NCI-H748 (cell line): Measurements from ENCODE around the gene BABAM2.

Experiments used
- DNase-seq: peaks from one replicate; lab custom pipeline; 2025; ENCODE audit not compliant: unreplicated experiment; lab: John Stamatoyannopoulos, UW

The BABAM2 gene

DNA sequence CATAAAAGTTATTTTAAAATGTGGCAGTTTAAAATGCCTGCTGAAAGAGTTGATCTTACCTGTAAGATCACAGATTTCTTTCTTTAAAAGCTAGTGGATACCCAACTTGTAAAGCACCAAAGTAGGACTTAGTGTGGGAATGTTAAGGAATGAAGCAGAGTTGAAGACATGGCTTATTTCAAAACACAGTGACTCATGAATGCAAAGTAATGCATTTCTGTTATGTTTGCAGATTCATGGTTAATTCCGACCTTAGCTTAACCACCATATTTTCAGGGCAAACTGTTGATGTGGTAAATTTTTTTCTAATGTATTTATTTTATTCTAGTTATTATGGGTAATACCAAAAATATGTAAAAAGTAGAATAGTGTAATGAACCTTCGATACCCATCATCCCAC lies 295.4 kb downstream of the BABAM2 start:
- no peak for DNase-seq

DNA sequence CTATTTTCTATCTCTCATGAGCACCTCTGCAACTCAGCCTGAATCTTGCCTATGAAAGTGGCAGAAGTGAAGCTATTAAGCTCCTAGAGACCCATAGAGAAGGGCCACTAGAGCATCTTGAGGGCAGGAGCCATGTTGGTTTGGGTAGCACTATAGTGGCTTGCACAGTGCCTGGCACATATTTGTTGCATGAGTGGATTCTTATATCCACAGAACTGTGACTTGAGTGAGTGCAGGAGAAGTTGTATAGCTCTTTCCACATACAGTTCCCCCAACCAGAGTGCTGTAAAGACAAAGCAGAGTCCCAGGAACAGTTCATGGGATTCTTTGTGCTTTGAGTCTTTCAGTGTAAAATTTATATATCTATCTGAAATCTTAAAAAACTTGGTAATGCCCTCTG lies 296.7 kb downstream of the BABAM2 start:
- no peak for DNase-seq

DNA sequence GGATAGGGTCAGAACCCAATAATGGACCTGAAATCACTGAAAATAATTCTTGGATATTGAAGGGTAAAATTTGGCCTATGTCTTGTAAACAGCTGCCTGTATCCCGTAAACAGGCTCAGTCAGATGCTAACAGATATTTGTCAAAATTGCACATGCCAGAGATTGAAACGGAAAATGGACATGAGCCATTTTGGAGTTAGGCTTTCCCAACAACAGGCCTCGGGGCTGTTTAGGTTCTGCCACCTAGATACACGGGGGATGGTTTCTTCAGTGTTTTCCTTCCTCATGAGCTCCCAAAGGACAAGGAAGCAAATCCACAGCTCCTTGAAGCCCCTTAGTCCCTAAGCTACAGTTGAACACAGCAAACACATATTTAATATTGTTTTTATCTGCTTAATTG lies 297.9 kb downstream of the BABAM2 start:
- DNase-seq: no peak

DNA sequence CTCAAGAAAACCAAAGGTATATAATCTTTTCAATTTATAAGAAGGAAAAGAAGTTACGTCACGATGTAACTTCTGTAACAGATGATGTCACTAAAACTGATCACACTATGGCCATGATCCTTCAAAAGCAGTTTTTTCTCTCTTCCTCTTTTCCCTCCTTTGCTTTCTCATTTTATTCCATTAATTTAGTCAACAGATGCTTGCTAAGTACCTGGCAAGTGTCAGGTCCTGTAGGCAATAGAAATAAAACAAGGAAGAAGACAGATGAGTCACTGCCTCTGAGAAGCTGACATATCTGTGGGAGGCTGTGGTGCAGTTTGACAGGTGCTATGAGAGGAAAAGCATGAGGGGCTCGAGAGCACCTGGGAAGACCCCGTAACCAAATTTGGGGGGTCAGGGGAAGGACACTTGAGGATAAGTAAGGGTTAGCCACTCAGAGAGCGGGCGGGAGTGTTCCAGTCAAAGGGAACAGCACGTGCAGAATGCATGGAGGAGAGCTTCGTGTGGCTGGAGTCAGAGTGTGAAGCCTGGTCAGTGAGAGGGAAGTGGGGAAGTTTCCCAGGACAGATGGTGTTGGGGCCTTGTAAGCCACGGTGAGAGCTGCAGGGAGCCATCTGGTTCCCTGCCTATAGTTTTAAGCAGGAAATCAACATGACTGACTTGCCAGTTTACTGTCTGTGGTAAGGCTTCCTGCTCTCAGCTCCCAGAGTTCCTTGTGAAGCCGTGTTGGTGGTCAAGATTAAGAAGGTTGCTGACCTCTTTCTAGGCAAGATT lies 303.3 kb downstream of the BABAM2 start:
- DNase-seq: no peak

DNA sequence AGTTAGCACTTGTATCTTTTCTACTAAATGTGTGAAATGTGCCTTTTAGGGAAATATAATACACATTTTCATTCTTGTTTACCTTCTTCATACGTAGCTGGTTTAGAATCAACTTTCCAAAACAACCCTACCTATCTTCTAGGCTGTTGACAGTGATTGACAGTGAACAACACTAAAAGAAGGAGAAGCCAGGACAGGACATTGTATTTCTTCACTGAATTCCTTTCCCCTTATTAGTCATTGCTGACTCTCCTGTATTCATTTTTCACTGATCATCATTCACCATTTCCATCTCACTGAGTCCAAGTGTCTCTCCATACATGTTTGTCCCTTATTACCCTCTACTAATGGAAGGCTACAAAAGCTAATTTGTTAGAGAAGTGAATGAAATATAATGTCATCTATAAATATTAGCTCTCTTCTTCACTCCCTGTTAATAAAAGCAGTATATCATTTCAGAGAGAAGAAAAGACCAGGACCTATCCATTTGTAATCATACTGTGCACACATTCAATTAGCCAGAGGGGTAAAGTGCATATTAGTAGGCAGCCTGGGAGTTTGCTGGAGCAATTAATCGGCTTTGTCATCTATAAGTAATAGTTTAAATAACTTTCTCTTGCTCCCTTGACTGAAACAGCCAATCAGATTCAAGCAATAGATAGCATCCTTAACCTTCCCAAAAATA lies 309.6 kb downstream of the BABAM2 start:
- DNase-seq: no peak

DNA sequence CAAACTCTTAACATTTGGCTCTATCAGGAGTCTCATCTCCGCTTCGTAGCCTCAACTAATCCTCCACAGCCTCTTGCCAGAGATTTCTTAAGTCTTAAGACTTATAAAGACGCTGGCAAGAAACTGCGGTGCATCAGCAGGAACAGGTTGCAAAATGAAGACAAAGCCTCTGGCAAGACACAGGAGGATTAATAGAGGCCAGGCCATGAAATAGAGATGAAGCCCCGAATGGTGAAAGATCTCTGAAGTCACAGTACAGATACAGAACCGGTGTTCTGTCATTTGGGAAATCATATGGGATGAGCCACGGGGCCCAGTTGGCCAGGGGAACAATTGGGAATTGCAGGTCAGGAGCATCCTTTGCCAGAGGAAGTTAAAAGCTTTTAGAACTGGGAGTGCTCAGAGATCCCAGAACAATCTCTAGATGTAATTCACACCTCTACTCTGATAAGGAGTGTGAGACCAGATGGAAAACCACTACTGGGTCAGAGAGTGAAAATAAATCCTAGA lies 311.2 kb downstream of the BABAM2 start:
- DNase-seq: no peak

DNA sequence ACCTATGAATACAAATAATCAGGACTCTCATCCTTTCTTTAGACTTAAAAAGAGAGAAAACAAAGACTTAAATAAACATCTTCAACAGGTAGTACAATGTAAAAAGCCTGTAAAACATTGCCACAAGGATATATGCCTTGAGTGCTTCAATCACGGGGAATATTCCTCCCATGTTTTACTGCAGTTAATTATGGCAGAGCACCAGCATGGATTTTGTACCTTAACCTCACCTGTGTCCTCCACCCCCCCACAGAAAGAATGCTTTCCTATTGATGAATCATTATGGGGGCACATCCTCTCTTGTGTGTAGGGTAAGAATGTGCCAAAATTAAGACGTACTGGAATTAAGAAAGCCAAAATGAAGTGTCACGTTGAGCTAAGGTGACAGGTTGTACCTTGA lies 312.2 kb downstream of the BABAM2 start:
- DNase-seq: no peak

DNA sequence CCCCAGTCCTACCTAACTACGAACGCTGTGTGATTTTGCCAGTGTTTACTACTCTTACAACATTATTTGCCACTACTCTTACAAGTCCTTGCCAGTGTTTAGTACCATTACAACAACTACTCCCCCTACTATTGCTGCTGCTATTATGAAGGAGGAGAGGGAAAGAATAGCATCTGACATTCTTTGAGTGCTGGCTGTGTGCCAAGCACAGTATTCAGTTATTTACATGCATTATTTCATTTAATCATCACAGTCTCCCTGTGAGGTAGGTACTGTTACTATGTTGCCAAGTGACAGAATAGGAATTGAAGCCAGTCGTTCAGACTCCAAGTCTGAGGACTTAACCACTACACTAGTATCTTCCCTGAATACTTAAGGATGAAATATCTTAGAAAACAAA lies 316.2 kb downstream of the BABAM2 start:
- DNase-seq: peak; percentile 83

DNA sequence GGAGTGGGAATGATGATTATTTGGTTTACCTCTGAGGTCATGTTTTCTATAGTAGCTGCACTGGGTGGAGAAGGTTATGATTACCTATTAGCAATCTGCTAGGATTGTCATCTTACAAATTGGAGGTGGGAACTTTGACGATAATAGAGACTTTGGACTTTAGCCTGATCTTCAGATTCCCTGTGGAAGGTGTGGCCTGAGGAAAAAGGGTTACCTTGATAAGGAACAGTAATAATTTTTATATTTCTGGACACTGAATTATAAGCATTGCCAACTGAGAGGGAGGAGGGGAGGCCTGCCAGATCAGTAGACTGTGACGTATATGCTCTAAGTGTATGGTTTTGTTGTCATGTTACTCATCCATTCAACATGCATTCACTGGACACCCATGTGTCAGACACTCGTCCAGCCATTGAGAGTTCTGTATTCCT lies 318.7 kb downstream of the BABAM2 start:
- DNase-seq: no peak

DNA sequence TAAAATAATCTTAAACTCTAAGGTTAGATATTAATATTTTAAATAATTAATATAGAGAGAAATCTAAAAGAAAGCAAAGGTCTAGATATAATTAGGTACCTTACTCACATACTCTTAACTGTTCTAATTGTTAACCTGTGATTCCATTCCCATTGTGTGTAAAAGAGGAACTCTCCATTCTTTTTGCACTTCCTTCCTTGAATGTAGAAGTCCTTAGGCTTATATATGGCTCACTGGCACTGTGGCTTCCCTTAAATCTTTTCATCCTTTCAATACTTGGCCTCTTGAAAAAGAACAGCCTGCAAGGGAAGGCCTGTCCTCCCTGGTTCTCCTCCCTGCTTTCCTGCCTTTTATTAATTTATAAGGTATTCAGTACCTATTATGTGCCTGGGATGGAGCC lies 319.3 kb downstream of the BABAM2 start:
- DNase-seq: no peak

DNA sequence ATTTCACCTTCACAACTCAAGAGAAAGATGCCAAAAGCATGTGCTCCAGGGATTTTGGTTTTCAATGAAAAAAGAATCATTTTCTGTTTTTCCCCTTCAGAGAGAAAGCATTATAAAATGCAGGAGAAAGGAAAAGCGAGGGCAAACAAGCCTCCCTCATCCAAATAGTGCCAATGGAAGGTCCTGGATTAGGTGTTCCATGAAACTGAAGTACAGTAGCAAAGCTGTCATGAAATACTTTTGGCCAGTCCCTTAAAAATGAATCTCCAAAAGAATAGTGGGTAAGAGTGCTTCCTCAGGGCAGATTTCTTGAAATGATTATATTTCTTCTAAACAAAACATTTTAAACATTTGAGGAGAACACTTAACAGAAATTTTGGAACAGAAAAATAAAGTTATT lies 320.0 kb downstream of the BABAM2 start:
- DNase-seq: no peak

DNA sequence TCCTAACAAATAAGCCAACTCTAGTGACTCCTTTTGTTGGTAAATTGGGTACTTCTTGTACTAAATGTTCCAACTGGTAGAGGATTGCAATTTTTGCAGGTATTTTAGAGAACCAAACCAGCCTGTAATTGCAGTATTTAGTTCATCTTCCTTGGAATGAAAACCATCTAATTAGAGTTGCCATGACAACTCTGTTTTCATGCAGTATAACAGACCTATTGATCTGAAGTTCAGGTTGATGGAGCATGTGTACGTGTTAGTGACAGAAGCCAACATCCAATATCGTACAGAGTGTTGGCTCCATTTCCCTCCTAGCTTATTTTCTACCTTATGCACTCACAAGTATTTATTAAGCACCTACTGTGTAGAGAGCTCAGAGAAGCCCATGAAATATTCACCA lies 325.8 kb downstream of the BABAM2 start:
- DNase-seq: peak; percentile 79

DNA sequence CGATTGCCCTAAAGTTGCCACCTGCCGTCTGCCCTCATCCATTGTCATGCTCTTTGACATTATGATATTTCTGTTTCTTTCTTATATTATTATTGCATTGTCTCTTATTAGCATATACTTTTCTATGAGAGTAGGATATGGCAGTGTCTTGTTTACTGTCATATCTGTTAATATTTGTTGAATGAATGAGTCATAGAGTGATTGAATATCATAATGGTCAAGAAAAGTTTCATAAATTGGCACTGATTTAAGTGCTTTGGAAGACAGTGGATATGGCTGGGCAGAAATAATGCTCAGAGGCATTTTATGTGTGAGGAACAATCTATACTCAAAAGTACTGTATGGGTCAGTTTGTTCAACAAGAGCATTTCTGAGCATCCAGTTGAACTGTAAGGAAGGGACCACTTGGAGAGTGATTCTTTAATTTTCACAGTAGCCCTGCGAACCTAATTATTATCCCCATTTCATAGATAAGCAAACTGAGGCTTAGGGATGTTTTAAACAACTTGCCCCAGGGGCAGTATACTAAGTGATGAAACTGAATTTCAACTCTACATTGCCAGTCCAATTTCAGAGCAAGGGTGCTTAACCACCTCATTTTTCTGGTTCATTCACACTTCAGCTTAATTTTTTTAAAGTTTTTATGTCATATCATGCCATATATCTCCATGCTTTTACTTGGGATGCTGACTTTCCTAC lies 326.7 kb downstream of the BABAM2 start:
- DNase-seq: no peak

DNA sequence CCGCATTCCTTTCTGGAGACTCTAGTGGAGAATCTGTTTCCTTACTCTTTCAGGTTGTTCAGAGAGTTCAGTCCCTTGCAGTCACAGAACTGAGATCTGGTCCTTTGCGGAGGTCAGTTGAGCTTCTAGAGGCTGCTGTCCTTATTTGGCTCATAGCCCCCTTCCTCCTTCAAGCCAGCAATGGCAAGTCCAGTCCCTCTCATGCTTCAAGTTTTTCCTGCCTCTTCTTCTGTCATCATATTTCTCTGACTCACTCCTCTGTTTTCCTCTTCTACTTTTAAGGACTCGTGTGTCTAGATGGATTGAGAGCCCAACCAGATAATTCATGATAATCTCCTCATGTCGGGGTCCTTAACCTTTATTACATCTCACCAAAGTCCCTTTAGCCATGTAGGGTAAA lies 328.6 kb downstream of the BABAM2 start:
- DNase-seq: no peak

DNA sequence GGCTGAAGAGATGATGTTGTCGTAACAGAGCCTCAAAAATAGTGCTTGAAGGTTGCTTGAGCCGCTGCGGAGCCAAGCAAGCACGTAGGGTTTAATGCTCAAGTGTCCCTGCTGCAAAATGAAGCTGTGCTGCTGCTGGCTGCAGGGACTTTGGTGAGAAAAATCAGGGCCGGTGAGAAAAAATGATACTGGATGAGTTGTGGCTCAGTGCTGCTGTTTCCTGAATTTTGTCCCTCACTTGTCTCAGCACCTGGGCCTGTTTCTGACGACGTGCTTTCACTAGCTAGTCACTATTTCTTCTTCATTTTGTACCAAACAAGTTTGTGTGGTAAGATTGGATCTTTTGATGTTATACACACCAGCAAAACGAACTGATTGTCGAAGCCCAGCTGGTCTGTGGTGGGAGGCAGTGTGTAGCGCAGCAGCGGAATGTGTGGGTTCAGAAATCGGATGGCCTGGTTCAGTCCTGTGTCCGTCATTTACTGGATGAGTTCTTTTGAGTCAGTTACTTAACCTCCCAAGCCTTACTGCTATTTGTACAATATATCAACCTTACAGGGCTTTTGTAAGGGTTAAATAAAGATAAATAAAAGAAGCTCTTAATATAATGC lies 329.3 kb downstream of the BABAM2 start:
- DNase-seq: no peak

DNA sequence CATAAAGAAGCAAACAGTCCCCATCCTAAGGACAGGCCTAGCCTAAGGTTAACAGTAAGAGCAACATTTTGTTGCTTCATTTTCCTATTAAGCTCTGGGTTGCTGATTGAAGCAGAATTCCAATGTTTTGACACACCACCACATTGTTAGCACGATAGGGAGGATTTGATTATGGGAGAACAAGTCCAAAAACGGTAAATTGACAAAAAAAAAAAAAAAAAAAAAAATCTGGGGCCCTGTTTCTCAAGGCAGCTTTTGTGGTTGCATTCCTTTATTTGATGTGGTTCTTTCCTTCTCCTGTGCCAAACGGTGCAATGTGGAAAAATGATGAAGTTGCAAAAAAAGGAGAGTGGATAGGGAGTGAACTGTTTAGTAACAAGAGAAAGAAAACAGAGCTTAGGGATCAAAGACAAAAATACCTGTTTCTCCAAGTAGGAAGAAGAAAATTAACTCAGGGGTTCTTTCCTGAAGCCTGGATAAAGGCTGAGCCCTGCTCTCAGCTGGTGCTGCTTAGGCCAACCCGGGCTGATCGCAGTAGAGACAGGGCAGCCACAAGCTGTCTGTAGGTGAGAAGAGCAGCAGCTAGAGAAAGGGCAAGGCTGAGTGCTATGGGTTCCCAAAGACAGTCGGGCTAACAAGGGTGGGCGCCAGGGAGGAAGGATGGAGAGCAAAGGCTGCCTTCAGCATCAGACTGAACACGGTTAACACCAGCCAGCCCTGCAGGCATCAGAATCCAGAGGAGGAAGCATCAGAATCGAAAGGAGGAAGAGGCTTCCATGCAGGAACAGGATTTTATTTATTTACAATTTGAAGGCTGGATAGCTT lies 334.3 kb downstream of the BABAM2 start:
- no peak for DNase-seq

DNA sequence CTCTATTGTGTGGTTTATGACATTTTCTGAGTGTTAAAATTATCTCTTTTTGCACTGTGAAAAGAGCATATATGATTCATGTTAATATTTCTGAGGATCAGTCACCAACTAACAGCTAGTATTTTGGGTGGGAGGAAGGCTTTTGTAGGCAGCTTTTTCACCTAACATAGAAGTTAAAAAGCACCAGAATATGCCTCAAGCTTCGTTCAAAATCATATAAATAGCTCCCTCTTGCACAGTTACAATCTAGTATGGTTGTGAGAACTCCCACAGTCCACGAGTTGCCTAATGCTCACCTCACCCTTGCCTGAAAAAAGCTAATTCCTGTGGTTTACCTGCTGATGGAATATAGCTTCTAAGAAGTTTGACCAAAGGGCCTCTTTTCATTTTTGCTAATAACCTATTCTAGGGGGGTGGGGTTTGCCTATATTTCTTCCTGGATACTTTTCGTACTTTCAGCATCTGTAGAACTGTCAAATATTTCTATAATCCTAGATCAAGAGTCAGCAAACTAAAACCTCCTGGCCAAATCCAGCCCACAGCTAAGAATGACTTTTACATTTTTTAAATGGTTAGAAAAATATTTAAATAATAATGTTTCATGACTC lies 335.0 kb downstream of the BABAM2 start:
- DNase-seq: no peak

DNA sequence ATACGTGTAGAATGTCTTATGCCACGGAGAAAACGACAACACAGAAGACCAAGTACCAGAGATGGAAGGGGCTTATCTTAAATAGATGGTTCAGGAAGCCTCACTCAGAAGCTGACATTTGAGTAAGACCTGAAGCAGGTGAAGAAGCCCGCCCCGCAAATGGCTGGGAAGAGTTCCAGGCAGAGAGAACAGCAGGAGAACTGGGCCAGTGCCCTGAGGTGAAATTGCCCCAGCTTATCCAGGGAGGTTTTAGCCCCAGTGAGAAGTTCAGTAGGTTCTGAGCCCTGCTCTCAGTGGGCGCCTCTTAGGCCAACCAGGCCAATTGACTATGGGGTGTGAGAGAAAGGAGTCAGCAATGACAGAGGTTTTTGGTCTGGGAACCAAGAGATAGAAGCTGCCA lies 336.0 kb downstream of the BABAM2 start:
- DNase-seq: no peak

DNA sequence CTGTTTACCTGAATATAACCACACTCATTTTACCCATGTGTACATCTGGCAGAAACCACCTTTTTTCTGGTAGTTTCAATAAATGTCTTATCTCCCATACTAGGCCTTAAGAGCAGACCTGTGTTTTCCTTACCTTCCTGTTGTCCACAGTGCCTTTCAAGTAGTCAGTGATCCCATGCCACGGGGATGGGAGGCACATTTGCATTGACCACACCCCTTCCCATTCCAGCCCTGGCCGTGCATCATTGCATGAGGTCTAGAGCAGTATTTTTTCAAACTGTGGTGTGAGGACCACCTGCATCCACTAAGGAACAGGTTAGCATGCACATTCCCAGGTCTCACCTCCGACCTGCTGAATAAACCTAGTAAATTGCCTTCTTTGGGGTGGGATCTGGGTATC lies 337.0 kb downstream of the BABAM2 start:
- DNase-seq: no peak

DNA sequence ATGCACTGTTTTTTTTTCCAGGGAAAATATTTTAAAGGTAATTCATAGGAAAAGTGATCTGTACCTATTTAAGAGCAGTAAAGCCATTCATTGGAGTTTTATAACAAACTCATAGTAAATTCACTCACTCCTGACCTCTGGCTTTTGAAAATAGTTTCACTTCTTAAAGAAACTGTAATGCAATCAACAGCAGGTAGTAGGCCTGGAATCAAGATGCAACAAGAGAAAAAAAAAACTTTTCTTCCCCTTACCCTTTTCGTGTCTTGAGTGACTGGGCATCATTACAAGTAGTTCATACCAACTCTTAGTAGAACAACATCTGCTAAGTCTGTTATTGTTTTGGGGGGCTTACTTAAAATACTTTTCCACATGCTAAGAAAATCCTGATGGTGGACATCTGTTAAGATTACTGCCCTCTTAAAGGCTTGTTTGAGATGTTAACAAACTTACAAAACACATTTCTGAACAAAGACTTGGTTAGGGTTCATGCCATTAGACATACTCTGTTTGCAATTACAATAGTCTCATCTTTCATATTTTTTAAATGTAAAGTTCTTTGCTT lies 338.0 kb downstream of the BABAM2 start:
- DNase-seq: no peak
